Common myeloid progenitor, CD34-positive (primary cell): ENCODE results near the gene FGFR3.

ENCODE experiments used
- CTCF ChIA-PET: fragments of 350-600 bp; sonication (Branson Sonifier 250); formaldehyde crosslinking; loops from one replicate; lab custom pipeline; 2021; ENCODE audit warnings: antibody characterized with exemption; lab: Charles Lee
- POLR2A ChIA-PET: fragments of 350-600 bp; sonication (Branson Sonifier 250); formaldehyde crosslinking; loops from one replicate; lab custom pipeline; 2021; ENCODE audit warnings: antibody characterized with exemption; lab: Charles Lee
- DNase-seq, 3 donors: peaks; one replicate each; pipeline versions ENCODE4 v3.0.0 to v3.0.0-alpha.2; 2013
- H3K27ac ChIP-seq, 2 experiments: 1 replicate in 1 of 2; 2 replicates in 1 of 2; pipeline ENCODE4 v1.7.0; 2013; ENCODE audit warnings: inconsistent platforms in 2 of 2, low read length in 2 of 2, mild to moderate bottlenecking in 2 of 2, low read depth in 1 of 2, moderate library complexity in 1 of 2; ENCODE audit not compliant: severe bottlenecking in 2 of 2, insufficient read depth in 1 of 2, poor library complexity in 1 of 2
- H3K27me3 ChIP-seq, 5 experiments: replicated peaks in 2 of 5; 1 replicate in 3 of 5; 2 replicates in 2 of 5; pipeline versions ENCODE4 v1.6.1 to v1.7.0; 2013; ENCODE audit warnings: low read length in 4 of 5, mild to moderate bottlenecking in 2 of 5, moderate library complexity in 2 of 5, inconsistent platforms in 1 of 5; ENCODE audit not compliant: insufficient read depth in 5 of 5, control insufficient read depth in 4 of 5
- H3K36me3 ChIP-seq, 4 experiments: 1 replicate in 2 of 4; 2 replicates in 2 of 4; pipeline versions ENCODE4 v1.6.1 to v1.7.0; 2013; ENCODE audit warnings: low read length in 3 of 4, control low read depth in 1 of 4, mild to moderate bottlenecking in 1 of 4; ENCODE audit not compliant: control insufficient read depth in 4 of 4, insufficient read depth in 4 of 4
- H3K4me1 ChIP-seq, 4 experiments: 1 replicate in 3 of 4; 2 replicates in 1 of 4; pipeline versions ENCODE4 v1.6.1 to v1.7.1; 2013; ENCODE audit warnings: low read length in 3 of 4, mild to moderate bottlenecking in 3 of 4, control low read depth in 1 of 4, inconsistent platforms in 1 of 4, moderate library complexity in 1 of 4; ENCODE audit not compliant: control insufficient read depth in 4 of 4, insufficient read depth in 4 of 4; ENCODE audit errors: control extremely low read depth in 1 of 4
- H3K4me3 ChIP-seq, 7 experiments: 1 replicate in 4 of 7; 2 replicates in 3 of 7; pipeline versions ENCODE4 v1.5.1 to v1.7.0; 2013; ENCODE audit warnings: mild to moderate bottlenecking in 7 of 7, low read length in 6 of 7, moderate library complexity in 6 of 7, inconsistent platforms in 2 of 7, low read depth in 2 of 7, control low read depth in 1 of 7; ENCODE audit not compliant: insufficient read depth in 4 of 7, control insufficient read depth in 1 of 7; ENCODE audit errors: extremely low read depth in 1 of 7
- H3K9me3 ChIP-seq, 5 experiments: 1 replicate in 4 of 5; 2 replicates in 1 of 5; pipeline versions ENCODE4 v1.6.1 to v1.7.1; 2013; ENCODE audit warnings: low read length in 4 of 5, mild to moderate bottlenecking in 2 of 5, inconsistent platforms in 1 of 5, low read depth in 1 of 5, moderate library complexity in 1 of 5; ENCODE audit not compliant: control insufficient read depth in 4 of 5, insufficient read depth in 2 of 5; ENCODE audit errors: control extremely low read depth in 1 of 5
- WGBS: methylation state at CpG from one replicate; pipeline ENCODE4 v1.1.5; 2013; ENCODE audit not compliant: insufficient coverage; 5-methylcytosine and 5-hydroxymethylcytosine counted together

The FGFR3 gene

DNA sequence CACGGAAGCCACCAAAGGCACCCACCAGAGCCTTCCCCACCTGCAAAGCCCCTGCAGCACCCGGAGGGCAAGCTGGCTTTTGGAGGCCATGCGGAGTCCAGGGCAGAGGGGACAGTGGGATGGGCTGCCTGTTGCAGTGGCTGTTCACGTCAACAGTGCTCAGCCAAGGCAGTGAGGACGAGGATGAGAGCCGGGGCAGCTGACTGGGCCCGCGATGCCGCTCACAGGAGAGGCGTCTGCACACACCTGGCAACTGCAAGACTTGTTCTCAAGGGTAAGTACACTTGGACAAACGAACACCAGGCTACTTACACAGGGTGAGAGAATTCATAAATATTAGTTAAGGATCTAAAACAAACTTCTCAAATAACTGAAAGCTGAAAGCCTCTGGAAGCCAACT lies 19.6 kb downstream of the FGFR3 start:
- Histone ChIP-seq H3K4me3 (no peak overlapping the region), H3K27ac (no peak overlapping the region), H3K27me3 (no peaks in the 10 kb centered on the region), H3K9me3 (no peaks in the 10 kb centered on the region), H3K36me3 (peaks cover 0 to 57% (median 39%) of the 10 kb centered on the region in 4 experiments), H3K4me1 (no peaks in the 10 kb centered on the region)
- CTCF ChIA-PET, result interaction anchor here (0.6 to 7.7 kb wide), 7 partner anchors 15 to 96 kb away, joined by 3 to 76 read pairs (median 4); no protein-coding TSS in a partner anchor
- 95% methylated on average over 10 of the region's 11 CpGs for WGBS
- POLR2A ChIA-PET, result no interaction called here
- no peak for DNase-seq

- peaks cover 0 to 62% (median 42%) of the 10 kb centered on the region in 4 experiments for H3K36me3 ChIP-seq
- ChIA-PET POLR2A (no interaction called here), CTCF (interaction anchor here (0.6 to 7.7 kb wide), 7 partner anchors 16 to 95 kb away, joined by 3 to 76 read pairs (median 5); no protein-coding TSS in a partner anchor)
- DNase-seq, result no peak
- H3K4me3 ChIP-seq, result no peak overlapping the region
- no peaks in the 10 kb centered on the region for H3K27me3 ChIP-seq
- WGBS, result 95% methylated on average over 7 of the region's 9 CpGs
- no peaks in the 10 kb centered on the region for H3K4me1 ChIP-seq
- H3K27ac ChIP-seq, result no peak overlapping the region
- no peaks in the 10 kb centered on the region for H3K9me3 ChIP-seq
Observed at GRCh38 chr4:1813231-1813630, 20.1 kb downstream of the FGFR3 start.

DNA sequence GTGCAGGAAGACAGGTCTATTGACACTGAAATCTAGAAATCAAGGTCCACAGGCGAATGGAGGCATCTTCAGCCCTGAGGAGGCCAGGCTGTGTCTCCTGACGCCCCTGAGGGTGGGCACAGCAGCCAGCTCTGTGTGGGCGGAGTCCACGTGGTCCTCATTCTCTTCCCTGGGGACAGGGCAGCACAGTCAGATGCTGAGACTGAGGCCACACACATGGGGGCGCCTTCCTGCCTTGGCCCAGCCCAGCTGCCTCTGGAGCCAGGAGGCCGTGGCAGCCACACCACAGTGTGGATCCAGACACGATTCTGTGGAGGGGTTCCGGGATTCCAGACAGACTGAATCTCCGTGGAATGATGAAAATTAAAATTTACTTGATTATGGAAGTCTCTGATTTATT lies 20.8 kb downstream of the FGFR3 start:
- DNase-seq, result peak in 1 of 3 donors; percentile 6
- 82% methylated on average over 8 of the region's 9 CpGs for WGBS
- no peaks in the 10 kb centered on the region for H3K9me3 ChIP-seq
- no peaks in the 10 kb centered on the region for H3K4me1 ChIP-seq
- H3K4me3 ChIP-seq, result no peak overlapping the region
- no peaks in the 10 kb centered on the region for H3K27me3 ChIP-seq
- peaks cover 0 to 66% (median 44%) of the 10 kb centered on the region in 4 experiments for H3K36me3 ChIP-seq
- ChIA-PET POLR2A (no interaction called here), CTCF (interaction anchor here (1.1 to 7.7 kb wide), 6 partner anchors 16 to 95 kb away, joined by 3 to 76 read pairs (median 8); no protein-coding TSS in a partner anchor)
- H3K27ac ChIP-seq, result no peak overlapping the region

DNA sequence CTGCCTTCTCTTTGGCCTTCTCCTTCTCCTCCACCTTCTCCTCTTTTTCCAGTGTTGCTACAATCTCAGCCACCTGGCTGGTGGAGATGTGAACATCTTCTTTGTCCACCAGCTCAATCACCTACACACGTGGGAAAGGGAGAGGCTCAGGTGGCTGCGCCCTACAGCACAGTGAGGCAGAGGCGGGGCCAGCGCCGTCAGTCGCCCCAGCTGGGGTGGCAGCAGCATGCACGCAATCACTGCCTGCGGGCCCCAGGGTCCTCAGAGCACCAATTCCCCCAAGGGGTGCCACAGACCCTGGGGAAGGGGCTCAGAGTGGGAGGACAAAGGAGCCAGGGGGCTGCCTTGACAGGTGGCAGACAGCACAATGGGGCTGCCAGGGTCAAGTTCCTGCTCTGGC lies 21.4 kb downstream of the FGFR3 start:
- DNase-seq, result no peak
- POLR2A ChIA-PET, result no interaction called here
- no peaks in the 10 kb centered on the region for H3K4me1 ChIP-seq
- H3K9me3 ChIP-seq, result no peaks in the 10 kb centered on the region
- peaks cover 0 to 71% (median 46%) of the 10 kb centered on the region in 4 experiments for H3K36me3 ChIP-seq
- CTCF ChIA-PET, result interaction anchor here (0.9 to 7.7 kb wide), 6 partner anchors 62 to 94 kb away, joined by 4 to 76 read pairs (median 8); no protein-coding TSS in a partner anchor
- H3K4me3 ChIP-seq, result no peak overlapping the region
- H3K27ac ChIP-seq, result no peak overlapping the region
- H3K27me3 ChIP-seq, result no peaks in the 10 kb centered on the region
- 100% methylated on average over 8 of the region's 8 CpGs for WGBS

DNA sequence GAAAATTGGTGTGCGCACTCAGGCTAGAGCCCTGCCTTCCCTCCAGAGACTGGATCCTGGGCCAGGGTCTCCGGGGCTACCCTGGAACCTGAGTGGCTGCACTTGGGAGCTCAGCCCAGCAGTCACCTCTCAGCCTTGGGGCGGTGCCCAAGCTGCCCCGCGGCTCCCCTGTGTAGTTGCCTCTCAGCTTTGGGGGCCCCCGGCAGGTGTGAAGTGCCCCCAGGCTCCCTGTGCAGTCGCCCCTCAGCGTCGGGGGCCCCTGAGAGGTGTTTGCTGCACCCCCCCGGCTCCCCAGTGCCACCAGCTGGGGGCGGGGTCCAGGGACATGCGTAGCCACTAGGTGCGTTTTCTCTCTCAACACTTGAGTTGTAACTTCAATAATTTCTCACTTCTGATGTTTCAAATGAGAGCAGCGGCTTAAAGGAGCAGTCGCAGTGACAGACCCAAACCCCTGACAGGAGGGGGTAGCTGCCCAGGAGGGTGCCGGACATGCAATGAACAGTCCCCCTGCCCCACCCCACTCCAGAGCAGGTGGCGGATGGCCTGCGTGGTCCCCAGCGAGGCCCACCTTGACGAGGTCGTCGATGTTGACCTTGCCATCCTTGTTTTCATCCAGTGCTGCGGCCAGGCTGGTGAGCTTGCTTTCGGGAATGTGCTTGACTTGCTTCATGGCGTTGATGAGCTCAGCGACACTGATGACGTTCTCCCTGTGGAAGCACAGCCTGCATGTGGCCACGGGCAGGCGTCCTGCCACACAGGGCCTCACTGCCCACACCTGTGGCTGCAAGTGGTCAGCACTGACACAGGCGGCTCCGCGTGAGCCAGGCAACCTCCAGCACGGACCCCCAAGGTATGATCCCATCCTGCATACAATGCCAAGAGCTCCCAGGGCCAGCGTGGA lies 22.3 kb downstream of the FGFR3 start:
- Histone ChIP-seq H3K4me3 (no peak overlapping the region), H3K9me3 (no peaks in the 10 kb centered on the region), H3K36me3 (peaks cover 0 to 79% (median 54%) of the 10 kb centered on the region in 4 experiments), H3K27me3 (no peaks in the 10 kb centered on the region), H3K27ac (no peak overlapping the region), H3K4me1 (no peaks in the 10 kb centered on the region)
- POLR2A ChIA-PET, result interaction anchor here (0.9 kb wide), 1 partner anchor 68 kb away, joined by 3 read pairs; no protein-coding TSS in a partner anchor
- CTCF ChIA-PET, result interaction anchor here (0.9 to 7.7 kb wide), 7 partner anchors 16 to 123 kb away, joined by 3 to 76 read pairs (median 4); no protein-coding TSS in a partner anchor
- no peak for DNase-seq
- 93% methylated on average over 32 of the region's 34 CpGs for WGBS

- no peaks in the 10 kb centered on the region for H3K4me1 ChIP-seq
- no peak overlapping the region for H3K27ac ChIP-seq
- H3K4me3 ChIP-seq, result no peak overlapping the region
- ChIA-PET POLR2A (interaction anchor here (0.9 kb wide), 1 partner anchor 69 kb away, joined by 3 read pairs; no protein-coding TSS in a partner anchor), CTCF (interaction anchor here (0.9 to 7.7 kb wide), 4 partner anchors 15 to 124 kb away, joined by 3 to 76 read pairs (median 6); no protein-coding TSS in a partner anchor)
- H3K27me3 ChIP-seq, result no peaks in the 10 kb centered on the region
- H3K36me3 ChIP-seq, result peaks cover 0 to 73% (median 54%) of the 10 kb centered on the region in 4 experiments
- 94% methylated on average over 24 of the region's 25 CpGs for WGBS
- no peak for DNase-seq
- no peaks in the 10 kb centered on the region for H3K9me3 ChIP-seq
Observed at GRCh38 chr4:1815997-1816860, 23.1 kb downstream of the FGFR3 start.
